ENCODE data around the gene PRDM16.

The PRDM16 gene

DNA sequence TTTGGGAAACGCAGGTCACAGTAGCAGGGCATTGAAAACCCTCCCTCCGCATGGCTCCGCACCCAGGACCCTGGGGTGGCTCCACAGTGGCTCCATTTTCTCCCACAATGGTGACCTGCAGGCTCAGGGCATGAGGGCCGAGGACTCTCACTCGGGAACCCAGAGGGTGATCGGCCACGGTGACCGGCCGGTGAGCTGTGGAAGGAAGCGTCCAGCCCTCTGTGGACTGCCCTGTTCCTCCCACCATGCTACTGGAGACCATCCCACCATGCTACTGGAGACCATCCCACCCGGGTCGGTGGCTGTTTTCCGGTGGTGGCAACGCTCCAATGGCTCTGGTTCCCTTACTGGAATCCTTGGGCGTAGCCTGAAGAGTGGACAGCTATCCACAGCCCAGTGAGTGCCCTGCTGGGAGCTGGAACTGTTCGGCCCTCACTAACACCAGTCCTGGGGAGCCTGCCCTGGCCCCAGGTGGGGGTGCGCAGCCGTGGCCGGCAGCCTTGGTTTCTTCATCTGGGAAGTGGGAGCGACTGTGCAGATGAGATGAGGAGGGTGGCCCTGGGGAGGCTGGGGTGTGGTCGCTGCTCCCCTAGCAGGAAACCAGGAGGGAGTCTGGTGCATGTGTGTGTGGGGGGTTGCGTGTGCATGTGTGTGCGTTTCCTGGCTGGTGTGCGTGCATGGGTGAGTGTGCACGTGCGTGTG, 59.6 kb downstream of the PRDM16 start:
- H2AFZ ChIP-seq (ENCODE audit: low read depth, low read length): no peak overlapping the region
- peaks cover 0 to 13% of the 10 kb centered on the region in 2 experiments for H3K27me3 ChIP-seq (ENCODE audit: control insufficient read depth in 1 of 2, insufficient read depth in 1 of 2, low read length in 2 of 2)
- peaks cover 2% of the 10 kb centered on the region for H3K4me1 ChIP-seq (ENCODE audit: control insufficient read depth, insufficient read depth, low read depth, low read length)
- WGBS: 90% methylated on average over 26 of the region's 26 CpGs
- H3K4me3 ChIP-seq (ENCODE audit: insufficient read depth in 1 of 2, low read depth in 1 of 2, low read length in 2 of 2): no peak overlapping the region
- H3K4ac ChIP-seq (ENCODE audit: low read depth in 1 of 2, low read length in 2 of 2): no peak overlapping the region
- H3K4me2 ChIP-seq (ENCODE audit: low read length, poor library complexity, severe bottlenecking): no peak overlapping the region
- no peak overlapping the region for H2BK5ac ChIP-seq (ENCODE audit: low read depth, low read length, poor library complexity, severe bottlenecking)
- H3K14ac ChIP-seq (ENCODE audit: low read length in 2 of 2): no peak overlapping the region
- H2BK15ac ChIP-seq (ENCODE audit: low read depth, poor library complexity, severe bottlenecking): no peak overlapping the region
- no peak overlapping the region for H2AK5ac ChIP-seq (ENCODE audit: low read length, severe bottlenecking)
- H3K9me3 ChIP-seq (ENCODE audit: control insufficient read depth, low read length): no peaks in the 10 kb centered on the region
- no peak overlapping the region for H3K9ac ChIP-seq (ENCODE audit: low read length)
- H3K36me3 ChIP-seq (ENCODE audit: control insufficient read depth in 1 of 2, insufficient read depth in 2 of 2, low read depth in 1 of 2, low read length in 2 of 2): no peaks in the 10 kb centered on the region
- H3K27ac ChIP-seq (ENCODE audit: low read length, poor library complexity, severe bottlenecking): no peak overlapping the region
- DNase-seq: no peak
- H2BK12ac ChIP-seq (ENCODE audit: low read length in 2 of 2): no peak overlapping the region
- H4K8ac ChIP-seq (ENCODE audit: low read length): no peak overlapping the region
- H4K91ac ChIP-seq (ENCODE audit: low read length): peak overlapping the region; percentile 75
- no peak overlapping the region for H3K23ac ChIP-seq (ENCODE audit: low read length in 2 of 2)
- H3K18ac ChIP-seq (ENCODE audit: low read depth in 1 of 2, low read length in 2 of 2): no peak overlapping the region
- no peaks in the 10 kb centered on the region for H3K79me1 ChIP-seq (replicated peaks; ENCODE audit: low read length, poor library complexity, severe bottlenecking)
- no peak overlapping the region for H2BK120ac ChIP-seq (ENCODE audit: low read depth, low read length)

DNA sequence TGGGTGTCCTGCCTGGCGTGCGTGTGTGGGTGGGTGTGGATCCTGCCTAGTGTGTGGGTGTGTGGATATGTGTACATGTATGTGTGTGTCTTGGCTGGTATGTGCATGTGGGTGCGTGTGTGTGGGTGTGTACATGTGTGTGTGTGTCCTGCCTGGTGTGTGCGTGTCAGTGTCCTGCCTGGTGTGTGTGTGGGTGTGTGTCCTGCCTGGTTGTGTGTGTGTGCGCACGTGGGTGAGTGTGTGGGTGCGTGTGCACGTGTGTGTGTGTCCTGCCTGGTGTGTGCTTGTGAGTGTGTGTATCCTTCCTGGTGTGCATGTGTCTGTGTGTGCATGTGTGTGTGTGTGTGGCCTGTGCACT, 60.1 kb downstream of the PRDM16 start:
- Histone ChIP-seq H3K23ac (ENCODE audit: low read length in 2 of 2) (no peak overlapping the region), H3K18ac (ENCODE audit: low read depth in 1 of 2, low read length in 2 of 2) (no peak overlapping the region), H2BK5ac (ENCODE audit: low read depth, low read length, poor library complexity, severe bottlenecking) (no peak overlapping the region), H3K14ac (ENCODE audit: low read length in 2 of 2) (no peak overlapping the region), H4K91ac (ENCODE audit: low read length) (peak overlapping the region; percentile 75), H3K4ac (ENCODE audit: low read depth in 1 of 2, low read length in 2 of 2) (no peak overlapping the region), H3K27ac (ENCODE audit: low read length, poor library complexity, severe bottlenecking) (no peak overlapping the region), H3K36me3 (ENCODE audit: control insufficient read depth in 1 of 2, insufficient read depth in 2 of 2, low read depth in 1 of 2, low read length in 2 of 2) (no peaks in the 10 kb centered on the region), H2BK12ac (ENCODE audit: low read length in 2 of 2) (no peak overlapping the region), H3K4me1 (ENCODE audit: control insufficient read depth, insufficient read depth, low read depth, low read length) (peaks cover 2% of the 10 kb centered on the region), H2AK5ac (ENCODE audit: low read length, severe bottlenecking) (no peak overlapping the region), H3K9me3 (ENCODE audit: control insufficient read depth, low read length) (no peaks in the 10 kb centered on the region), H3K79me1 (replicated peaks; ENCODE audit: low read length, poor library complexity, severe bottlenecking) (no peaks in the 10 kb centered on the region), H3K27me3 (ENCODE audit: control insufficient read depth in 1 of 2, insufficient read depth in 1 of 2, low read length in 2 of 2) (peaks cover 0 to 13% of the 10 kb centered on the region in 2 experiments), H3K4me2 (ENCODE audit: low read length, poor library complexity, severe bottlenecking) (no peak overlapping the region), H2AFZ (ENCODE audit: low read depth, low read length) (no peak overlapping the region), H2BK15ac (ENCODE audit: low read depth, poor library complexity, severe bottlenecking) (no peak overlapping the region), H4K8ac (ENCODE audit: low read length) (no peak overlapping the region), H2BK120ac (ENCODE audit: low read depth, low read length) (no peak overlapping the region), H3K9ac (ENCODE audit: low read length) (no peak overlapping the region), H3K4me3 (ENCODE audit: insufficient read depth in 1 of 2, low read depth in 1 of 2, low read length in 2 of 2) (no peak overlapping the region)
- 92% methylated on average over 8 of the region's 8 CpGs for WGBS
- DNase-seq: no peak

DNA sequence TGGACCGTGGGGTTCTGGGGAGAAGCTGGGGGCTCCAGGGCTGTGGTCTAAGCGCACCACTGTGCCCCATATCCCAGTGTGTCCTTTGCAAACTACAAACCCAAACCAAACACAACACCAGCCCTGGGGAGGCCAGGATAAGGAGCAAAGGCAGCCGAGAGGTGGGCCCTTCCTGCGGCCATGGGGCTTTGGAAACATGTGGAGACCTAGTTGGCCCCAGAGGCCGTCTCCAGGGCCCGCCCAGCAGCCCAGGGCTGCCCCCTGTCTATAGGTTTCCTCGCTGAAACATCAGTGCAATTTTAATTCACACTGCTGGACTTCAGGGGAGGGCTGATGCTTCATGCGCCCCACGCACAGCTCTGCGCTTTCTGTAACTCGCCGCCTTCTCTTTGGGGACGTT, 61.3 kb downstream of the PRDM16 start:
- DNase-seq: no peak
- no peaks in the 10 kb centered on the region for H3K9me3 ChIP-seq (ENCODE audit: control insufficient read depth, low read length)
- H3K4me3 ChIP-seq (ENCODE audit: insufficient read depth in 1 of 2, low read depth in 1 of 2, low read length in 2 of 2): no peak overlapping the region
- H3K36me3 ChIP-seq (ENCODE audit: control insufficient read depth in 1 of 2, insufficient read depth in 2 of 2, low read depth in 1 of 2, low read length in 2 of 2): no peaks in the 10 kb centered on the region
- H3K14ac ChIP-seq (ENCODE audit: low read length in 2 of 2): no peak overlapping the region
- H3K9ac ChIP-seq (ENCODE audit: low read length): no peak overlapping the region
- no peak overlapping the region for H2BK120ac ChIP-seq (ENCODE audit: low read depth, low read length)
- WGBS: 77% methylated on average over 12 of the region's 13 CpGs
- H3K27ac ChIP-seq (ENCODE audit: low read length, poor library complexity, severe bottlenecking): no peak overlapping the region
- no peak overlapping the region for H2AK5ac ChIP-seq (ENCODE audit: low read length, severe bottlenecking)
- no peak overlapping the region for H3K4ac ChIP-seq (ENCODE audit: low read depth in 1 of 2, low read length in 2 of 2)
- no peak overlapping the region for H2BK5ac ChIP-seq (ENCODE audit: low read depth, low read length, poor library complexity, severe bottlenecking)
- no peak overlapping the region for H2BK15ac ChIP-seq (ENCODE audit: low read depth, poor library complexity, severe bottlenecking)
- no peak overlapping the region for H4K8ac ChIP-seq (ENCODE audit: low read length)
- no peak overlapping the region for H2BK12ac ChIP-seq (ENCODE audit: low read length in 2 of 2)
- H3K23ac ChIP-seq (ENCODE audit: low read length in 2 of 2): no peak overlapping the region
- H3K27me3 ChIP-seq (ENCODE audit: control insufficient read depth in 1 of 2, insufficient read depth in 1 of 2, low read length in 2 of 2): peaks cover 0 to 13% of the 10 kb centered on the region in 2 experiments
- no peak overlapping the region for H3K4me2 ChIP-seq (ENCODE audit: low read length, poor library complexity, severe bottlenecking)
- no peak overlapping the region for H3K18ac ChIP-seq (ENCODE audit: low read depth in 1 of 2, low read length in 2 of 2)
- H2AFZ ChIP-seq (ENCODE audit: low read depth, low read length): no peak overlapping the region
- H3K4me1 ChIP-seq (ENCODE audit: control insufficient read depth, insufficient read depth, low read depth, low read length): no peaks in the 10 kb centered on the region
- no peak overlapping the region for H4K91ac ChIP-seq (ENCODE audit: low read length)
- no peaks in the 10 kb centered on the region for H3K79me1 ChIP-seq (replicated peaks; ENCODE audit: low read length, poor library complexity, severe bottlenecking)

DNA sequence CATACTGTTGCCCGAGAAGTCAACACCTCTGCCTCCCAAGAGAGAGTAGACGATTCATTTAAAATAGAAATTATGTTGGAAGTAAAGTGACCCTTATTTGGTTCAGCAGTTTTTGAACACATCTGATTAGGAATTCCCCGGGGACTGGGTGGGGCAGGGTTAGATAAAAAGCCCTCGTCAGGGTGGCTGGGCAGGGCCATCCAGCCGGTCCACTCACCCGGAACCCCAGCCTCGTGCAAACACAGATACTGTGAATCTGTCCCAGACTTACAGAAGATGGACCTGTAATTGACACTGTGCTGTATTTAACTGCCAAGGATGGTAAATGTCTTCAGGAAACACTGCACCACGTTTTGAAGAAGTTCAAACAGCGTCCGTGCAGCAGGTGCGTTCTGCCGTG, 63.7 kb downstream of the PRDM16 start:
- Histone ChIP-seq H3K79me1 (replicated peaks; ENCODE audit: low read length, poor library complexity, severe bottlenecking) (no peaks in the 10 kb centered on the region), H2BK15ac (ENCODE audit: low read depth, poor library complexity, severe bottlenecking) (no peak overlapping the region), H3K18ac (ENCODE audit: low read depth in 1 of 2, low read length in 2 of 2) (no peak overlapping the region), H3K4ac (ENCODE audit: low read depth in 1 of 2, low read length in 2 of 2) (no peak overlapping the region), H2BK5ac (ENCODE audit: low read depth, low read length, poor library complexity, severe bottlenecking) (no peak overlapping the region), H2AFZ (ENCODE audit: low read depth, low read length) (no peak overlapping the region), H3K27ac (ENCODE audit: low read length, poor library complexity, severe bottlenecking) (no peak overlapping the region), H3K4me1 (ENCODE audit: control insufficient read depth, insufficient read depth, low read depth, low read length) (no peaks in the 10 kb centered on the region), H2BK120ac (ENCODE audit: low read depth, low read length) (no peak overlapping the region), H3K4me3 (ENCODE audit: insufficient read depth in 1 of 2, low read depth in 1 of 2, low read length in 2 of 2) (no peak overlapping the region), H3K9me3 (ENCODE audit: control insufficient read depth, low read length) (no peaks in the 10 kb centered on the region), H3K14ac (ENCODE audit: low read length in 2 of 2) (no peak overlapping the region), H3K9ac (ENCODE audit: low read length) (no peak overlapping the region), H3K23ac (ENCODE audit: low read length in 2 of 2) (no peak overlapping the region), H3K27me3 (ENCODE audit: control insufficient read depth in 1 of 2, insufficient read depth in 1 of 2, low read length in 2 of 2) (peaks cover 0 to 24% of the 10 kb centered on the region in 2 experiments), H2AK5ac (ENCODE audit: low read length, severe bottlenecking) (no peak overlapping the region), H3K4me2 (ENCODE audit: low read length, poor library complexity, severe bottlenecking) (no peak overlapping the region), H2BK12ac (ENCODE audit: low read length in 2 of 2) (no peak overlapping the region), H4K91ac (ENCODE audit: low read length) (no peak overlapping the region), H3K36me3 (ENCODE audit: control insufficient read depth in 1 of 2, insufficient read depth in 2 of 2, low read depth in 1 of 2, low read length in 2 of 2) (no peaks in the 10 kb centered on the region), H4K8ac (ENCODE audit: low read length) (no peak overlapping the region)
- DNase-seq: no peak
- 85% methylated on average over 12 of the region's 12 CpGs for WGBS
